WTC11 (cell line): ENCODE measurements around the gene OSBPL10.

Experiments
- ZNF423 ChIP-seq: fragments of 250-450 bp; sonication (Bioruptor Pico); IDR thresholded peaks from 2 replicates; pipeline ENCODE4 v2.1.2; 2022; ENCODE audit warnings: mild to moderate bottlenecking, moderate library complexity
- TF ChIP-seq, protein P1 (sequence below): sonication (generic); formaldehyde crosslinking; IDR thresholded peaks from 2 replicates; pipeline ENCODE4 v1.8.0; 2022; ENCODE audit warnings: mild to moderate bottlenecking, missing genetic modification reagents
- TF ChIP-seq, protein P2 (sequence below): sonication (generic); formaldehyde crosslinking; conservative IDR thresholded peaks from 2 replicates; pipeline ENCODE4 v1.8.1; 2022; ENCODE audit warnings: mild to moderate bottlenecking, missing genetic modification reagents
- TF ChIP-seq, protein P3 (sequence below): fragments of 200-600 bp; IDR thresholded peaks from 2 replicates; pipeline ENCODE4 v1.8.0; 2022; ENCODE audit warnings: antibody characterized with exemption
- TF ChIP-seq, protein P4 (sequence below): sonication (generic); formaldehyde crosslinking; IDR thresholded peaks from 2 replicates; pipeline ENCODE4 v1.8.1; 2023; ENCODE audit warnings: mild to moderate bottlenecking, missing genetic modification reagents
- TF ChIP-seq, protein P5 (sequence below): sonication (generic); formaldehyde crosslinking; IDR thresholded peaks from 2 replicates; pipeline ENCODE4 v1.8.1; 2023; ENCODE audit warnings: mild to moderate bottlenecking, missing genetic modification reagents, moderate library complexity

DNA sequence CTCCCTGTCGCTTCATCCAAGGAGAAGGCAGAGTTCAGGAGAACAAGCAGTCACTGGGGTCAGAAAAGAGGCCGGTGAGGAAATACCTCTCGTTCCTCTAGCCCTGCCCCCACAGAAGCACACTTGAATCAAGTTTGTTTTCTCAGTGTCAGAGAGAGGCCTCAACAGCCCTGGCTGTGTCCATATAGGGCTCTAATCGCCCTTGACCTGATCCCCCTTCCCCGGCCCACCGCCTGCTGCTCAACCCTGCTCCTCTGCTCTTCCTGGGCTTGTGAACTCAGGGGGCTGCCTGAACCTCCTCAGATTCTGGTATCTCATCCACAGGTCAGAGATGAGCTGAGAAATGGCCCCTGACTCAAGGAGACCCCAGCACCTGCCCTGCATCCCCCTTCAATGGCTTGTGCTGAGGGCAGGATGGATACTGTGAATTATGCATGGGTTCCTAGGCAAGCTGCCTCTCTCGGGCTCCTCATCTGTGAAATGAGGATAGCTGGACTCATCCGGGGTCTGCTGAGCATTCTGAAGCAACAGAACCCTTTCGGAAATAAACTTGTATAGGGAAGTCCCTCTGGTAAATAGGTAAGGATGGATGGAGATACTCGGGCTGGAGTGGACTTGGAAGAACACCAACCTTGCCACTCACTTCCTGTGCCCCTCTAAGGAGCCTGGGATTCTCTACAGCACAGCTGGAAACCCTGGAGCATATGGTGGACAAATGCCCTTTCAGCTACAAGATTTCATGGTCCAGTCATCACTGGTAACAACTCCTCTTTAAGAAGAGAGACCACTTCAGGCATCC, 300.8 kb downstream of the OSBPL10 start:
- TF ChIP-seq, protein P1, sequence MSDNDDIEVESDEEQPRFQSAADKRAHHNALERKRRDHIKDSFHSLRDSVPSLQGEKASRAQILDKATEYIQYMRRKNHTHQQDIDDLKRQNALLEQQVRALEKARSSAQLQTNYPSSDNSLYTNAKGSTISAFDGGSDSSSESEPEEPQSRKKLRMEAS (CRISPR knock-in tag) = no peak
- TF ChIP-seq ZNF423 = no peak
- TF ChIP-seq, protein P2, sequence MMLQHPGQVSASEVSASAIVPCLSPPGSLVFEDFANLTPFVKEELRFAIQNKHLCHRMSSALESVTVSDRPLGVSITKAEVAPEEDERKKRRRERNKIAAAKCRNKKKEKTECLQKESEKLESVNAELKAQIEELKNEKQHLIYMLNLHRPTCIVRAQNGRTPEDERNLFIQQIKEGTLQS = no peak
- TF ChIP-seq, protein P3, sequence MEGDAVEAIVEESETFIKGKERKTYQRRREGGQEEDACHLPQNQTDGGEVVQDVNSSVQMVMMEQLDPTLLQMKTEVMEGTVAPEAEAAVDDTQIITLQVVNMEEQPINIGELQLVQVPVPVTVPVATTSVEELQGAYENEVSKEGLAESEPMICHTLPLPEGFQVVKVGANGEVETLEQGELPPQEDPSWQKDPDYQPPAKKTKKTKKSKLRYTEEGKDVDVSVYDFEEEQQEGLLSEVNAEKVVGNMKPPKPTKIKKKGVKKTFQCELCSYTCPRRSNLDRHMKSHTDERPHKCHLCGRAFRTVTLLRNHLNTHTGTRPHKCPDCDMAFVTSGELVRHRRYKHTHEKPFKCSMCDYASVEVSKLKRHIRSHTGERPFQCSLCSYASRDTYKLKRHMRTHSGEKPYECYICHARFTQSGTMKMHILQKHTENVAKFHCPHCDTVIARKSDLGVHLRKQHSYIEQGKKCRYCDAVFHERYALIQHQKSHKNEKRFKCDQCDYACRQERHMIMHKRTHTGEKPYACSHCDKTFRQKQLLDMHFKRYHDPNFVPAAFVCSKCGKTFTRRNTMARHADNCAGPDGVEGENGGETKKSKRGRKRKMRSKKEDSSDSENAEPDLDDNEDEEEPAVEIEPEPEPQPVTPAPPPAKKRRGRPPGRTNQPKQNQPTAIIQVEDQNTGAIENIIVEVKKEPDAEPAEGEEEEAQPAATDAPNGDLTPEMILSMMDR = no peak
- TF ChIP-seq, protein P4, sequence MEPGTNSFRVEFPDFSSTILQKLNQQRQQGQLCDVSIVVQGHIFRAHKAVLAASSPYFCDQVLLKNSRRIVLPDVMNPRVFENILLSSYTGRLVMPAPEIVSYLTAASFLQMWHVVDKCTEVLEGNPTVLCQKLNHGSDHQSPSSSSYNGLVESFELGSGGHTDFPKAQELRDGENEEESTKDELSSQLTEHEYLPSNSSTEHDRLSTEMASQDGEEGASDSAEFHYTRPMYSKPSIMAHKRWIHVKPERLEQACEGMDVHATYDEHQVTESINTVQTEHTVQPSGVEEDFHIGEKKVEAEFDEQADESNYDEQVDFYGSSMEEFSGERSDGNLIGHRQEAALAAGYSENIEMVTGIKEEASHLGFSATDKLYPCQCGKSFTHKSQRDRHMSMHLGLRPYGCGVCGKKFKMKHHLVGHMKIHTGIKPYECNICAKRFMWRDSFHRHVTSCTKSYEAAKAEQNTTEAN = no peak
- TF ChIP-seq, protein P5, sequence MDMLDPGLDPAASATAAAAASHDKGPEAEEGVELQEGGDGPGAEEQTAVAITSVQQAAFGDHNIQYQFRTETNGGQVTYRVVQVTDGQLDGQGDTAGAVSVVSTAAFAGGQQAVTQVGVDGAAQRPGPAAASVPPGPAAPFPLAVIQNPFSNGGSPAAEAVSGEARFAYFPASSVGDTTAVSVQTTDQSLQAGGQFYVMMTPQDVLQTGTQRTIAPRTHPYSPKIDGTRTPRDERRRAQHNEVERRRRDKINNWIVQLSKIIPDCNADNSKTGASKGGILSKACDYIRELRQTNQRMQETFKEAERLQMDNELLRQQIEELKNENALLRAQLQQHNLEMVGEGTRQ (CRISPR knock-in tag) = no peak
